ENCODE measurements around the gene MAP1S.

The MAP1S gene

GRCh38 chr19:17718947-17719711, at the start of gene MAP1S:
MAP1S (plus strand) TSS chr19:17719480; CDS start chr19:17719503, 23 bp downstream.
- DNase-seq (ENCODE audit: low read depth in 1 of 2, low spot score in 1 of 2) = peak; percentile 49

GRCh38 chr19:17671906-17672305, 47.4 kb upstream of the MAP1S start:
- no peak for DNase-seq (ENCODE audit: low read depth in 1 of 2, low spot score in 1 of 2)

GRCh38 chr19:17673937-17674799, 45.1 kb upstream of the MAP1S start:
- DNase-seq (ENCODE audit: low read depth in 1 of 2, low spot score in 1 of 2) = no peak

GRCh38 chr19:17676295-17676694, 43.0 kb upstream of the MAP1S start:
- no peak for DNase-seq (ENCODE audit: low read depth in 1 of 2, low spot score in 1 of 2)

GRCh38 chr19:17677002-17677401, 42.3 kb upstream of the MAP1S start:
- DNase-seq (ENCODE audit: low read depth in 1 of 2, low spot score in 1 of 2) = no peak

GRCh38 chr19:17678836-17679235, 40.4 kb upstream of the MAP1S start:
- DNase-seq (ENCODE audit: low read depth in 1 of 2, low spot score in 1 of 2) = no peak

- DNase-seq (ENCODE audit: low read depth in 1 of 2, low spot score in 1 of 2) = no peak
Measured at GRCh38 chr19:17679526-17680229, 39.6 kb upstream of the MAP1S start.

GRCh38 chr19:17680230-17680722, 39.0 kb upstream of the MAP1S start:
- DNase-seq (ENCODE audit: low read depth in 1 of 2, low spot score in 1 of 2) = peak in 1 of 2 donors; percentile 9

GRCh38 chr19:17681505-17682125, 37.7 kb upstream of the MAP1S start:
- no peak for DNase-seq (ENCODE audit: low read depth in 1 of 2, low spot score in 1 of 2)

GRCh38 chr19:17682273-17682672, 37.0 kb upstream of the MAP1S start:
- DNase-seq (ENCODE audit: low read depth in 1 of 2, low spot score in 1 of 2) = no peak

- DNase-seq (ENCODE audit: low read depth in 1 of 2, low spot score in 1 of 2) = no peak
Measured at GRCh38 chr19:17683078-17683477, 36.2 kb upstream of the MAP1S start.

GRCh38 chr19:17684256-17684655, 35.0 kb upstream of the MAP1S start:
- DNase-seq (ENCODE audit: low read depth in 1 of 2, low spot score in 1 of 2) = no peak

- no peak for DNase-seq (ENCODE audit: low read depth in 1 of 2, low spot score in 1 of 2)
Measured at GRCh38 chr19:17685451-17686022, 33.7 kb upstream of the MAP1S start.

- DNase-seq (ENCODE audit: low read depth in 1 of 2, low spot score in 1 of 2) = no peak
Measured at GRCh38 chr19:17686023-17686521, 33.2 kb upstream of the MAP1S start.

- DNase-seq (ENCODE audit: low read depth in 1 of 2, low spot score in 1 of 2) = no peak
Measured at GRCh38 chr19:17686592-17687024, 32.7 kb upstream of the MAP1S start.

- DNase-seq (ENCODE audit: low read depth in 1 of 2, low spot score in 1 of 2) = no peak
Measured at GRCh38 chr19:17687141-17687856, 32.0 kb upstream of the MAP1S start.

GRCh38 chr19:17687857-17688784, 31.2 kb upstream of the MAP1S start, which contains the start of gene UNC13A:
UNC13A (minus strand) TSS chr19:17688354; CDS start chr19:17688199, 155 bp downstream.
- no peak for DNase-seq (ENCODE audit: low read depth in 1 of 2, low spot score in 1 of 2)

- no peak for DNase-seq (ENCODE audit: low read depth in 1 of 2, low spot score in 1 of 2)
Measured at GRCh38 chr19:17688853-17689595, 30.3 kb upstream of the MAP1S start.
